Measurements from ENCODE around the gene DHRS7. TPM values are rescaled to one million over a fixed set of nuclear protein-coding genes. Genes with fewer than 3 reads are reported as not detected.

The DHRS7 gene
- total RNA-seq, 3 donors from 2014 or later: 85.9 to 92.8 (median 89.8) TPM

DNA sequence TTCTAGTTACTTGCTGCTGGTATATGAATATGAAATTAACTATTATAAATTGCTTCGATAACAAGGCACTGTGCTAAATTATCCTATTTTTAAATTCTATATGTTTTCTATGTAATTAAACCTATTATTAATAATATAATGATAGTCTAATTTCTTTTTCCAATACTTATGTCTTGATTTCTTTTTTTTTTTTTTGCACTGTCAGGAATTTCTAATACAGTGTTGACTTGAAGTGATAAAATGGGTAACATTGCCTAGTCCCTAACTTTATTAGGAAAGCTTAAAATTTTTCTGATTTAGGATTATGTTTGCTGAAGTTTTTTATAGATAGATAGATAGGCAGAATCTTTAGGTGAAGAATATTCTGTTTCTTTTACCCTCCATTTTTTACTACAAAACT is 13.6 kb upstream of the DHRS7 start:
- no peak overlapping the region for H3K4me3 ChIP-seq
- no peak overlapping the region for H3K27ac ChIP-seq
- no peaks in the 10 kb centered on the region for H3K36me3 ChIP-seq
- no peaks in the 10 kb centered on the region for H3K4me1 ChIP-seq
- no peak for DNase-seq (ENCODE audit: low spot score in 2 of 2)
- peaks cover 0 to 6% of the 10 kb centered on the region in 2 donors for H3K9me3 ChIP-seq
- intact Hi-C loops (cut with DNase I; ENCODE audit: low total_unique reads): no loop called here
- H3K27me3 ChIP-seq: no peaks in the 10 kb centered on the region
- TF ChIP-seq CTCF (IDR thresholded peaks at IDR 0.05): no peak
- TF ChIP-seq POLR2AphosphoS5 (IDR thresholded peaks at IDR 0.05): no peak

DNA sequence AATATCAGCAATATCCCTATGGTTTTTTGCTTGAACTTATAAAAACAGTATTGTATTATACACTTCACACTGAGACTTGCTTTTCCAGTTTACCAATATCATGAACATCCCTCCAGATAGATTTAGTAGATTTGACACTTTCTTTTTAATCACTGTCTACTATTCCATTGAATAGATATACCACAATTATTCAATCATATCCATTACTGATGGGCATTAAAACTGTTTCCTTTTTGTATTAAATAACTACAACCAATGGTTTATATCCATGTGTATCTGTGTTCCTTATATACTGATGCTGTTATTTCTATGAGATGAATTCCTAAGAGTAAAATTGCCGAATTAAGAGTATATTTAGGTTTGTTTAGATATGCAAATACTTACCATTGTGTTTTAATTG is 13.0 kb upstream of the DHRS7 start:
- H3K4me3 ChIP-seq: no peak overlapping the region
- H3K27me3 ChIP-seq: no peaks in the 10 kb centered on the region
- peaks cover 0 to 6% of the 10 kb centered on the region in 2 donors for H3K9me3 ChIP-seq
- no peak for TF ChIP-seq POLR2AphosphoS5 (IDR thresholded peaks at IDR 0.05)
- TF ChIP-seq CTCF (IDR thresholded peaks at IDR 0.05): no peak
- no peak for TF ChIP-seq POLR2A (IDR thresholded peaks at IDR 0.05)
- H3K4me1 ChIP-seq: no peaks in the 10 kb centered on the region
- DNase-seq (ENCODE audit: low spot score in 2 of 2): no peak
- H3K27ac ChIP-seq: no peak overlapping the region
- H3K36me3 ChIP-seq: no peaks in the 10 kb centered on the region
- intact Hi-C loops (cut with DNase I; ENCODE audit: low total_unique reads): no loop called here

GRCh38 chr14:60175255-60175902 is 10.2 kb upstream of the DHRS7 start:
- TF ChIP-seq CTCF (IDR thresholded peaks at IDR 0.05): no peak
- no peak for TF ChIP-seq POLR2A (IDR thresholded peaks at IDR 0.05)
- TF ChIP-seq POLR2AphosphoS5 (IDR thresholded peaks at IDR 0.05): no peak
- no peak overlapping the region for H3K4me3 ChIP-seq
- H3K27me3 ChIP-seq: no peaks in the 10 kb centered on the region
- no peaks in the 10 kb centered on the region for H3K36me3 ChIP-seq
- peaks cover 0 to 6% of the 10 kb centered on the region in 2 donors for H3K9me3 ChIP-seq
- intact Hi-C loops (cut with DNase I; ENCODE audit: low total_unique reads): no loop called here
- H3K27ac ChIP-seq: no peak overlapping the region
- DNase-seq (ENCODE audit: low spot score in 2 of 2): no peak
- H3K4me1 ChIP-seq: no peaks in the 10 kb centered on the region

DNA sequence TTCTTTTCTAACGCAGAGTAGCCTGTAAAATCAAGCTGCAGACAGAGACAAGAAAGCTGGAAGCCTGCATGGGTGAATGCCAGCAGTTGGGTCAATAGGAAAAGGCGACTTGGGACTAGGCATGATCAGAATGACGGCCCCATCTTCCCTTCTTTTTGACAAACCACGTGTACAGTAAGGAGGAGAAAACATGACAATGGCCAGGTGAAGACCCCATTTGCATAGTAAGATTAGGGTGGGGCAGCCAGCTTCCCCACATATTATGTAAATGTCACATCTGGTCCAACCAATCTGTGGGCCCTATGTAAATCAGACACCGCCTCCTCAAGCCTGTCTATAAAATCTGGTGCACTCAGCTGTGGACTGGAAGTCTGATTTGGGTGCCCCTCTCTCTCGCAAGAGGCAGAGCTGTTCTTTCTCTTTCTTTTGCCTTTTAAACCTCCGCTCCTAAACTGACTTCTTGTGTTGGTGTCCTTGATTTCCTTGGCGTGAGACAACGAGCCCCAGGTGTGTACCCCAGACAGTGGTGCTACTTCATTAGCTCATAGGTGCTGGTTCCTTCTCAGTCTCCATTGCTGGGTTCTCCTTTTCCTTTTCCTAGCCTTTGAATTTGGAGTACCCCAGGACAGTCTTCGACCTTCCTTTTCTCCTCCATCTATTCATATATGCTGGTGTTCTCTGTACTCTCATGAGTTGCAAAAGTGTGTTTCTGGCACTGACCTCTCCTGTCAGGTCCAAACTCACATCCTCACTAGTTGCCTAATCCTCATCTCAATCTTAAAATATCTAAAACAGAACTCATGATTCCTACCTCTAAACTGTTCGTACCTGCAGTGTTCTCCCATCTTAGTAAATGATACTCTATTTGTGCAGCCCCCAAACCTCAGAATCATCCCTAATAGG is 9.4 kb upstream of the DHRS7 start:
- TF ChIP-seq POLR2AphosphoS5 (IDR thresholded peaks at IDR 0.05) (no peak), POLR2A (IDR thresholded peaks at IDR 0.05) (no peak), CTCF (IDR thresholded peaks at IDR 0.05) (no peak)
- Histone ChIP-seq H3K4me1 (no peaks in the 10 kb centered on the region), H3K27ac (no peak overlapping the region), H3K27me3 (no peaks in the 10 kb centered on the region), H3K4me3 (no peak overlapping the region), H3K36me3 (no peaks in the 10 kb centered on the region), H3K9me3 (peaks cover 0 to 6% of the 10 kb centered on the region in 2 donors)
- intact Hi-C loops (cut with DNase I; ENCODE audit: low total_unique reads): no loop called here
- DNase-seq (ENCODE audit: low spot score in 2 of 2): no peak

- H3K4me3 ChIP-seq: no peak overlapping the region
- no peaks in the 10 kb centered on the region for H3K27me3 ChIP-seq
- intact Hi-C loops (cut with DNase I; ENCODE audit: low total_unique reads): no loop called here
- no peaks in the 10 kb centered on the region for H3K36me3 ChIP-seq
- TF ChIP-seq POLR2AphosphoS5 (IDR thresholded peaks at IDR 0.05): no peak
- no peaks in the 10 kb centered on the region for H3K9me3 ChIP-seq
- no peaks in the 10 kb centered on the region for H3K4me1 ChIP-seq
- no peak overlapping the region for H3K27ac ChIP-seq
- DNase-seq (ENCODE audit: low spot score in 2 of 2): no peak
These were observed 6.5 kb upstream of the DHRS7 start for GRCh38 chr14:60171690-60172089.

Data from breast epithelium (tissue), 4 donors.